Right lobe of liver (tissue), 4 donors: Measurements from ENCODE around the gene CHKB.

Experiments used
- CTCF ChIP-seq, 4 donors: fragments of 200-600 bp in 3 of 4; fragments of 450-650 bp in 1 of 4; IDR thresholded peaks; one replicate each; pipeline versions ENCODE4 v1.5.1 to v1.8.0; 2016 to 2022; ENCODE audit warnings: antibody characterized with exemption in 4 of 4, mild to moderate bottlenecking in 2 of 4
- POLR2A ChIP-seq: fragments of 450-650 bp; IDR thresholded peaks from one replicate; pipeline ENCODE4 v1.6.1; 2017; ENCODE audit warnings: antibody characterized with exemption, mild to moderate bottlenecking
- donor health status: DM: no; HTN: no; CAD: no.
- donor health status: DM: no; HTN: no; CAD: no.
- donor health status: DM: no; HTN: yes; CAD: no.

GRCh38 chr22:50584106-50585096 is 1.8 kb upstream of the CHKB start:
- no peak for TF ChIP-seq CTCF (IDR thresholded peaks at IDR 0.05)
- TF ChIP-seq POLR2A, result no peak
